Left lung (tissue), 10 donors: ENCODE measurements around the gene AGAP1. TPM values are rescaled to one million over a fixed set of nuclear protein-coding genes. Genes with fewer than 3 reads are reported as not detected.

Source experiments
- ATAC-seq: fragments of 200-7000 bp; cut with Tn5 transposase; one replicate; pipeline ENCODE4 v1.9.1; 2020; ENCODE audit warnings: moderate library complexity
- DNase-seq, 4 donors: peaks; one replicate each; pipeline ENCODE4 v3.0.0-alpha.2; 2013 to 2020
- H3K27ac ChIP-seq, 2 donors: fragments of 200-600 bp; sonication (generic) in 1 of 2; one replicate each; pipeline versions ENCODE4 v1.5.0 to v1.8.0; 2020 to 2021
- H3K27me3 ChIP-seq, 2 donors: fragments of 200-600 bp; sonication (generic) in 1 of 2; one replicate each; pipeline versions ENCODE4 v1.5.0 to v1.8.0; 2020 to 2021
- H3K36me3 ChIP-seq, 2 donors: fragments of 200-600 bp; sonication (generic) in 1 of 2; one replicate each; pipeline versions ENCODE4 v1.5.0 to v1.8.0; 2020 to 2021
- H3K4me1 ChIP-seq, 2 donors: fragments of 200-600 bp; one replicate each; pipeline ENCODE4 v1.8.0; 2021
- H3K4me3 ChIP-seq, 2 donors: fragments of 200-600 bp; sonication (generic) in 1 of 2; one replicate each; pipeline versions ENCODE4 v1.5.0 to v1.8.0; 2020 to 2021; ENCODE audit warnings: mild to moderate bottlenecking in 1 of 2
- H3K9me3 ChIP-seq, 2 donors: fragments of 200-600 bp; sonication (generic) in 1 of 2; one replicate each; pipeline versions ENCODE4 v1.5.0 to v1.8.0; 2020 to 2021
- CTCF ChIP-seq, 2 donors: fragments of 200-600 bp; sonication (generic) in 1 of 2; IDR thresholded peaks; one replicate each; pipeline versions ENCODE4 v1.5.0 to v1.8.0; 2021; ENCODE audit warnings: antibody characterized with exemption in 2 of 2
- intact Hi-C, 2 donors: fragments of 100-400 bp; cut with DNase I; formaldehyde crosslinking; loops; one replicate each; pipeline versions ENCODE4 v1.11.2 to v1.14.2; 2022
- polyA plus RNA-seq, 6 donors: library from polyadenylated mRNA; unstranded; fragments of 120-200 nt; gene quantifications; one replicate each; pipeline ENCODE4 v1.2.1, GENCODE V29; 2013; ENCODE audit not compliant: insufficient read length in 6 of 6
- total RNA-seq, 2 donors: library from RNA; stranded (reverse); fragmentation: NEBNext Ultra II Directional; extraction: Animal tissue kit (Norgen Biotek cat#: 25700); gene quantifications; one replicate each; pipeline ENCODE4 v1.2.1, GENCODE V29; 2021
- donor health status: DM: no; HTN: yes; CAD: no.
- donor health status: DM: no; HTN: no; CAD: no.

Gene AGAP1
- total and polyA plus RNA-seq, 8 donors = 13.1 to 25.4 (median 22.4) TPM

- H3K4me1 ChIP-seq = peaks cover 0 to 12% of the 10 kb centered on the region in 2 donors
- H3K4me3 ChIP-seq = no peak overlapping the region
- H3K9me3 ChIP-seq = no peaks in the 10 kb centered on the region
- intact Hi-C loops = no loop called here
- H3K36me3 ChIP-seq = no peaks in the 10 kb centered on the region
- no peaks in the 10 kb centered on the region for H3K27me3 ChIP-seq
- ATAC-seq (no peak), DNase-seq (no peak)
- H3K27ac ChIP-seq = no peak overlapping the region
- TF ChIP-seq CTCF (IDR thresholded peaks at IDR 0.05) = no peak
Measured at GRCh38 chr2:235546151-235546435, 52.2 kb downstream of the AGAP1 start.

GRCh38 chr2:235546436-235546835 is 52.6 kb downstream of the AGAP1 start:
- intact Hi-C loops = no loop called here

GRCh38 chr2:235549735-235550377 is 56.0 kb downstream of the AGAP1 start:
- no peak overlapping the region for H3K4me3 ChIP-seq
- ATAC-seq (no peak), DNase-seq (no peak)
- H3K27ac ChIP-seq = no peak overlapping the region
- no peaks in the 10 kb centered on the region for H3K36me3 ChIP-seq
- no peaks in the 10 kb centered on the region for H3K27me3 ChIP-seq
- H3K4me1 ChIP-seq = peaks cover 0 to 31% of the 10 kb centered on the region in 2 donors
- no peaks in the 10 kb centered on the region for H3K9me3 ChIP-seq
- TF ChIP-seq CTCF (IDR thresholded peaks at IDR 0.05) = no peak
- intact Hi-C loops = no loop called here

More at GRCh38 chr2:235546436-235546835, 52.6 kb downstream of the AGAP1 start:
- Histone ChIP-seq H3K27me3 (no peaks in the 10 kb centered on the region), H3K4me3 (no peak overlapping the region), H3K36me3 (no peaks in the 10 kb centered on the region), H3K9me3 (no peaks in the 10 kb centered on the region), H3K4me1 (peaks cover 0 to 12% of the 10 kb centered on the region in 2 donors), H3K27ac (no peak overlapping the region)
- no peak for TF ChIP-seq CTCF (IDR thresholded peaks at IDR 0.05)
- DNase-seq (no peak), ATAC-seq (no peak)

GRCh38 chr2:235550378-235550760 is 56.5 kb downstream of the AGAP1 start:
- TF ChIP-seq CTCF (IDR thresholded peaks at IDR 0.05) = no peak
- DNase-seq (no peak), ATAC-seq (no peak)
- no peak overlapping the region for H3K4me3 ChIP-seq
- H3K27me3 ChIP-seq = no peaks in the 10 kb centered on the region
- intact Hi-C loops = no loop called here
- H3K9me3 ChIP-seq = no peaks in the 10 kb centered on the region
- H3K36me3 ChIP-seq = no peaks in the 10 kb centered on the region
- H3K4me1 ChIP-seq = peaks cover 0 to 27% of the 10 kb centered on the region in 2 donors
- no peak overlapping the region for H3K27ac ChIP-seq

- TF ChIP-seq CTCF (IDR thresholded peaks at IDR 0.05) = no peak
- Histone ChIP-seq H3K27ac (no peak overlapping the region), H3K4me3 (no peak overlapping the region), H3K27me3 (no peaks in the 10 kb centered on the region), H3K4me1 (peaks cover 0 to 24% of the 10 kb centered on the region in 2 donors), H3K9me3 (no peaks in the 10 kb centered on the region), H3K36me3 (no peaks in the 10 kb centered on the region)
- intact Hi-C loops = no loop called here
- no peak for DNase-seq
- ATAC-seq = no peak
Measured at GRCh38 chr2:235550946-235551345, 57.1 kb downstream of the AGAP1 start.
